H1 (cell line): ENCODE measurements around the gene TRIM10. TPM values are rescaled to one million over a fixed set of nuclear protein-coding genes. Genes with fewer than 3 reads are reported as not detected.

ENCODE experiments used
- BRCA1 ChIP-seq: IDR thresholded peaks from 2 replicates; pipeline ENCODE4 v1.6.1; 2012; ENCODE audit warnings: low read depth, low read length, improper control_type of control experiment
- CHD7 ChIP-seq: fragments of 300-600 bp; sonication (generic); IDR thresholded peaks from 2 replicates; pipeline ENCODE4 v1.7.1; 2012; ENCODE audit warnings: low read length, moderate library complexity, mild to moderate bottlenecking, inconsistent platforms; ENCODE audit not compliant: insufficient replicate concordance
- NANOG ChIP-seq: IDR thresholded peaks from 2 replicates; pipeline ENCODE4 v1.6.1; 2011; ENCODE audit warnings: low read length, low read depth, mild to moderate bottlenecking, inconsistent platforms; ENCODE audit not compliant: insufficient read depth, poor library complexity, severe bottlenecking
- POLR2AphosphoS5 ChIP-seq: IDR thresholded peaks from 2 replicates; pipeline ENCODE4 v1.6.1; 2011; ENCODE audit warnings: low read depth, low read length
- RFX5 ChIP-seq: IDR thresholded peaks from 2 replicates; pipeline ENCODE4 v1.6.1; 2011; ENCODE audit warnings: low read depth, low read length, improper control_type of control experiment, borderline replicate concordance
- SIN3A ChIP-seq, 2 experiments: IDR thresholded peaks in 1 of 2; conservative IDR thresholded peaks in 1 of 2; 2 replicates each; pipeline ENCODE4 v1.6.1; 2011 to 2012; ENCODE audit warnings: low read length in 2 of 2, improper control_type of control experiment in 1 of 2, low read depth in 1 of 2, mild to moderate bottlenecking in 1 of 2
- SP2 ChIP-seq: IDR thresholded peaks from 2 replicates; pipeline ENCODE4 v1.6.1; 2012; ENCODE audit warnings: mild to moderate bottlenecking, low read length, inconsistent platforms
- TAF1 ChIP-seq: IDR thresholded peaks from 2 replicates; pipeline ENCODE4 v1.6.1; 2011; ENCODE audit warnings: mild to moderate bottlenecking, low read depth, low read length
- TCF12 ChIP-seq: IDR thresholded peaks from 2 replicates; pipeline ENCODE4 v1.6.1; 2011; ENCODE audit warnings: low read depth, mild to moderate bottlenecking, low read length
- YY1 ChIP-seq: IDR thresholded peaks from 2 replicates; pipeline ENCODE4 v1.6.1; 2011; ENCODE audit warnings: low read depth, mild to moderate bottlenecking, low read length
- polyA plus RNA-seq, 7 experiments: library from polyadenylated mRNA; depleted of rRNA in 3 of 7; stranded (reverse) in 5 of 7; unstranded in 2 of 7; fragments of >200 nt in 5 of 7; fragments of 200-250 nt in 2 of 7; gene quantifications; 1 replicate in 5 of 7; 2 replicates in 1 of 7; 4 replicates in 1 of 7; pipeline versions ENCODE4 v1.2.1 to v1.2.3, GENCODE V29; 2011 to 2013; ENCODE audit warnings: missing spikeins in 2 of 7, mixed read lengths in 2 of 7
- total RNA-seq: library from RNA; stranded (reverse); fragmentation: NEBNext Ultra II Directional; extraction: Animal tissue kit (Norgen Biotek cat#: 25700); gene quantifications from 2 replicates; pipeline ENCODE4 v1.2.1, GENCODE V29; 2021

The TRIM10 gene
- total and polyA plus RNA-seq, 2 of the 8 experiments (the other 6 are each of a cell fraction or from before 2014, with no cell fraction given) = 0.06 TPM; not detected in 1

GRCh38 chr6:30204116-30204515, 43.1 kb upstream of the TRIM10 start (continued):
- TF ChIP-seq CHD7 (no peak), TCF12 (no peak), TAF1 (no peak), BRCA1 (no peak), NANOG (no peak), POLR2AphosphoS5 (no peak), RFX5 (no peak), SIN3A (conservative IDR thresholded peaks at IDR 0.05 in 1 of 2, IDR thresholded peaks at IDR 0.05 in 1 of 2; ENCODE audit: low read depth in 1 of 2, low read length in 2 of 2) (no peak), YY1 (no peak), SP2 (no peak)
